Karpas-422 (cell line): ENCODE measurements around the gene MID2. TPM values are rescaled to one million over a fixed set of nuclear protein-coding genes. Genes with fewer than 3 reads are reported as not detected.

ENCODE experiments used
- DNase-seq: peaks from one replicate; pipeline ENCODE4 v3.0.0-alpha.2; 2015
- H2AFZ ChIP-seq: fragments of 200-600 bp; sonication (generic); 2 replicates; pipeline ENCODE4 v1.6.1; 2014; ENCODE audit warnings: antibody characterized with exemption, low read length, mixed read lengths
- H3K27ac ChIP-seq: fragments of 200-600 bp; sonication (generic); 2 replicates; pipeline ENCODE4 v1.5.1; 2014; ENCODE audit warnings: mild to moderate bottlenecking, low read length, moderate library complexity
- H3K27me3 ChIP-seq: fragments of 200-600 bp; sonication (generic); 2 replicates; pipeline ENCODE4 v1.6.1; 2014; ENCODE audit warnings: low read length, mixed read lengths
- H3K36me3 ChIP-seq: fragments of 200-600 bp; sonication (generic); 2 replicates; pipeline ENCODE4 v1.6.1; 2014; ENCODE audit warnings: low read length, mixed read lengths; ENCODE audit not compliant: insufficient read depth
- H3K4me1 ChIP-seq: fragments of 200-600 bp; sonication (generic); 2 replicates; pipeline ENCODE4 v1.6.1; 2014; ENCODE audit warnings: mild to moderate bottlenecking, low read length, mixed read lengths
- H3K4me2 ChIP-seq: fragments of 200-600 bp; sonication (generic); 2 replicates; pipeline ENCODE4 v1.6.1; 2014; ENCODE audit warnings: low read length, low read depth, mild to moderate bottlenecking; ENCODE audit not compliant: poor library complexity, severe bottlenecking
- H3K4me3 ChIP-seq: fragments of 200-600 bp; sonication (generic); 2 replicates; pipeline ENCODE4 v1.5.1; 2014; ENCODE audit warnings: mild to moderate bottlenecking, antibody characterized with exemption, low read length, mixed read lengths
- H3K79me2 ChIP-seq: fragments of 200-600 bp; sonication (generic); 2 replicates; pipeline ENCODE4 v1.6.1; 2014; ENCODE audit warnings: mild to moderate bottlenecking, low read length, mixed read lengths
- H3K9ac ChIP-seq: fragments of 200-600 bp; sonication (generic); 2 replicates; pipeline ENCODE4 v1.6.0; 2014; ENCODE audit warnings: low read length
- H3K9me2 ChIP-seq: fragments of 200-600 bp; sonication (generic), shearing (Covaris generic); replicated peaks from 2 replicates; pipeline ENCODE4 v1.6.0; 2014; ENCODE audit warnings: mild to moderate bottlenecking, low read length, moderate library complexity; ENCODE audit not compliant: insufficient read depth
- H3K9me3 ChIP-seq: fragments of 300-700, 200-600 bp; sonication (generic); 2 replicates; pipeline ENCODE4 v1.6.1; 2014; ENCODE audit warnings: low read length, mixed read lengths
- H4K20me1 ChIP-seq: fragments of 200-600 bp; sonication (generic); 2 replicates; pipeline ENCODE4 v1.6.1; 2014; ENCODE audit warnings: mild to moderate bottlenecking, antibody characterized with exemption, low read length, low read depth; ENCODE audit not compliant: insufficient read depth
- total RNA-seq: library from RNA; depleted of rRNA; stranded (reverse); fragments of >200 nt; shearing (Covaris generic); gene quantifications from 2 replicates; pipeline ENCODE4 v1.2.3, GENCODE V29; 2014; ENCODE audit warnings: low replicate concordance

The MID2 gene
- total RNA-seq, 1 experiment from 2014 or later: 0.22 TPM

GRCh38 chrX:107880054-107880610, 54.5 kb downstream of the MID2 start:
- no peaks in the 10 kb centered on the region for H3K9me2 ChIP-seq
- no peak overlapping the region for H3K27ac ChIP-seq
- H3K9ac ChIP-seq: no peak overlapping the region
- no peak for DNase-seq
- H3K36me3 ChIP-seq: no peaks in the 10 kb centered on the region
- no peak overlapping the region for H3K4me3 ChIP-seq
- no peak overlapping the region for H2AFZ ChIP-seq
- no peaks in the 10 kb centered on the region for H4K20me1 ChIP-seq
- H3K79me2 ChIP-seq: no peaks in the 10 kb centered on the region
- H3K4me2 ChIP-seq: no peak overlapping the region
- H3K4me1 ChIP-seq: peaks cover 2% of the 10 kb centered on the region; the same call in 1 of the 2 replicates
- no peaks in the 10 kb centered on the region for H3K9me3 ChIP-seq
- no peaks in the 10 kb centered on the region for H3K27me3 ChIP-seq

- Histone ChIP-seq H3K9ac (no peak overlapping the region), H3K4me1 (no peaks in the 10 kb centered on the region), H3K9me3 (peaks cover 5% of the 10 kb centered on the region; the same call in 1 of the 2 replicates), H3K4me3 (no peak overlapping the region), H3K79me2 (no peaks in the 10 kb centered on the region), H3K4me2 (no peak overlapping the region), H3K27ac (no peak overlapping the region), H4K20me1 (no peaks in the 10 kb centered on the region), H3K9me2 (no peaks in the 10 kb centered on the region), H3K36me3 (no peaks in the 10 kb centered on the region), H2AFZ (no peak overlapping the region), H3K27me3 (no peaks in the 10 kb centered on the region)
- DNase-seq: peak; percentile 90
Observed at GRCh38 chrX:107894038-107894437, 68.4 kb downstream of the MID2 start.

- DNase-seq: no peak
- no peaks in the 10 kb centered on the region for H3K27me3 ChIP-seq
- H4K20me1 ChIP-seq: no peaks in the 10 kb centered on the region
- H2AFZ ChIP-seq: no peak overlapping the region
- H3K4me2 ChIP-seq: no peak overlapping the region
- H3K27ac ChIP-seq: no peak overlapping the region
- H3K9me2 ChIP-seq: no peaks in the 10 kb centered on the region
- no peak overlapping the region for H3K9ac ChIP-seq
- no peaks in the 10 kb centered on the region for H3K4me1 ChIP-seq
- no peak overlapping the region for H3K4me3 ChIP-seq
- no peaks in the 10 kb centered on the region for H3K79me2 ChIP-seq
- H3K9me3 ChIP-seq: no peaks in the 10 kb centered on the region
- no peaks in the 10 kb centered on the region for H3K36me3 ChIP-seq
Observed at GRCh38 chrX:107902721-107903120, 77.1 kb downstream of the MID2 start.

- Histone ChIP-seq H3K9me3 (no peaks in the 10 kb centered on the region), H3K9ac (no peak overlapping the region), H3K27ac (no peak overlapping the region), H3K9me2 (no peaks in the 10 kb centered on the region), H3K4me2 (no peak overlapping the region), H4K20me1 (no peaks in the 10 kb centered on the region), H3K4me3 (no peak overlapping the region), H3K4me1 (no peaks in the 10 kb centered on the region), H3K79me2 (no peaks in the 10 kb centered on the region), H3K36me3 (no peaks in the 10 kb centered on the region), H3K27me3 (no peaks in the 10 kb centered on the region), H2AFZ (no peak overlapping the region)
- DNase-seq: no peak
Observed at GRCh38 chrX:107905366-107905765, 79.7 kb downstream of the MID2 start.

- no peaks in the 10 kb centered on the region for H3K79me2 ChIP-seq
- H2AFZ ChIP-seq: no peak overlapping the region
- no peak overlapping the region for H3K4me3 ChIP-seq
- no peaks in the 10 kb centered on the region for H3K4me1 ChIP-seq
- no peaks in the 10 kb centered on the region for H3K9me2 ChIP-seq
- no peak overlapping the region for H3K9ac ChIP-seq
- no peak overlapping the region for H3K4me2 ChIP-seq
- H3K27ac ChIP-seq: no peak overlapping the region
- H4K20me1 ChIP-seq: no peaks in the 10 kb centered on the region
- no peaks in the 10 kb centered on the region for H3K27me3 ChIP-seq
- no peaks in the 10 kb centered on the region for H3K36me3 ChIP-seq
- DNase-seq: no peak
- H3K9me3 ChIP-seq: no peaks in the 10 kb centered on the region
Observed at GRCh38 chrX:107924136-107924746, 98.6 kb downstream of the MID2 start.

GRCh38 chrX:107934262-107934661, 108.6 kb downstream of the MID2 start:
- H3K36me3 ChIP-seq: no peaks in the 10 kb centered on the region
- H3K4me1 ChIP-seq: no peaks in the 10 kb centered on the region
- no peak overlapping the region for H2AFZ ChIP-seq
- H3K9ac ChIP-seq: no peak overlapping the region
- no peaks in the 10 kb centered on the region for H4K20me1 ChIP-seq
- no peaks in the 10 kb centered on the region for H3K9me3 ChIP-seq
- no peak for DNase-seq
- H3K4me3 ChIP-seq: no peak overlapping the region
- H3K4me2 ChIP-seq: no peak overlapping the region
- no peaks in the 10 kb centered on the region for H3K9me2 ChIP-seq
- no peaks in the 10 kb centered on the region for H3K27me3 ChIP-seq
- no peaks in the 10 kb centered on the region for H3K79me2 ChIP-seq
- H3K27ac ChIP-seq: no peak overlapping the region

GRCh38 chrX:107935200-107935599, 109.5 kb downstream of the MID2 start:
- Histone ChIP-seq H3K4me2 (no peak overlapping the region), H4K20me1 (no peaks in the 10 kb centered on the region), H3K27me3 (no peaks in the 10 kb centered on the region), H3K9me2 (no peaks in the 10 kb centered on the region), H3K79me2 (no peaks in the 10 kb centered on the region), H3K4me3 (no peak overlapping the region), H3K36me3 (no peaks in the 10 kb centered on the region), H3K27ac (no peak overlapping the region), H3K9me3 (no peaks in the 10 kb centered on the region), H3K4me1 (no peaks in the 10 kb centered on the region), H3K9ac (no peak overlapping the region), H2AFZ (no peak overlapping the region)
- no peak for DNase-seq

GRCh38 chrX:107935664-107936433, 110.2 kb downstream of the MID2 start:
- DNase-seq: no peak
- Histone ChIP-seq H3K79me2 (no peaks in the 10 kb centered on the region), H3K4me2 (no peak overlapping the region), H3K4me1 (no peaks in the 10 kb centered on the region), H3K9ac (no peak overlapping the region), H3K27ac (no peak overlapping the region), H3K36me3 (no peaks in the 10 kb centered on the region), H3K9me3 (no peaks in the 10 kb centered on the region), H3K9me2 (no peaks in the 10 kb centered on the region), H4K20me1 (no peaks in the 10 kb centered on the region), H2AFZ (no peak overlapping the region), H3K27me3 (no peaks in the 10 kb centered on the region), H3K4me3 (no peak overlapping the region)
